Gastrocnemius medialis (tissue), 4 donors: ENCODE results near the gene NME3. TPM values are rescaled to one million over a fixed set of nuclear protein-coding genes. Genes with fewer than 3 reads are reported as not detected.

ENCODE experiments used
- ATAC-seq, 2 donors: fragments of 150-250 bp; one replicate each; pipeline ENCODE4 v1.9.1; 2016
- DNase-seq, 2 donors: peaks; one replicate each; pipeline ENCODE4 v3.0.0-alpha.2; 2019
- H3K27ac ChIP-seq, 4 donors: fragments of 200-600 bp; sonication (generic); 1 replicate in 1 of 4; 2 replicates in 3 of 4; pipeline ENCODE4 v1.5.1; 2016 to 2018; ENCODE audit warnings: mild to moderate bottlenecking in 2 of 4, moderate library complexity in 1 of 4
- H3K27me3 ChIP-seq, 3 donors: fragments of 200-600 bp; sonication (generic) in 2 of 3; 1 replicate in 1 of 3; 2 replicates in 2 of 3; pipeline versions ENCODE4 v1.5.1 to v1.6.0; 2016 to 2019; ENCODE audit warnings: mild to moderate bottlenecking in 1 of 3, moderate library complexity in 1 of 3
- H3K36me3 ChIP-seq, 2 donors: fragments of 200-600 bp; sonication (generic) in 1 of 2; one replicate each; pipeline ENCODE4 v1.5.1; 2017 to 2018
- H3K4me1 ChIP-seq, 2 donors: fragments of 200-600 bp; sonication (generic) in 1 of 2; one replicate each; pipeline ENCODE4 v1.5.1; 2016 to 2017; ENCODE audit warnings: mild to moderate bottlenecking in 2 of 2
- H3K4me3 ChIP-seq, 4 donors: fragments of 200-600 bp; sonication (generic) in 3 of 4; 1 replicate in 1 of 4; 2 replicates in 3 of 4; pipeline ENCODE4 v1.5.1; 2016 to 2019; ENCODE audit warnings: mild to moderate bottlenecking in 2 of 4
- H3K9me3 ChIP-seq, 3 donors: fragments of 200-600 bp; sonication (generic) in 2 of 3; 1 replicate in 1 of 3; 2 replicates in 2 of 3; pipeline ENCODE4 v1.5.1; 2016 to 2019
- POLR2A ChIP-seq, 2 donors: fragments of 450-650 bp; IDR thresholded peaks; one replicate each; pipeline ENCODE4 v1.6.1; 2017; ENCODE audit warnings: antibody characterized with exemption in 2 of 2, mild to moderate bottlenecking in 2 of 2, moderate library complexity in 2 of 2
- in situ Hi-C, 4 donors: fragments of 200-750 bp; cut with MboI; loops; one replicate each; pipeline versions ENCODE4 v1.15.0 to v1.8.0; 2017; ENCODE audit warnings: low sequenced_read_pairs in 4 of 4
- intact Hi-C: fragments of 100-400 bp; cut with DNase I; formaldehyde crosslinking; loops from one replicate; pipeline ENCODE4 v1.15.1; 2023; ENCODE audit warnings: low total_unique reads
- total RNA-seq, 4 donors: library from RNA; depleted of rRNA; stranded (reverse); fragments of >200 nt; gene quantifications; one replicate each; pipeline versions ENCODE4 v1.1.0 to v1.2.3, GENCODE V29; 2016
- TF ChIP-seq, protein P1 (sequence below), 5 experiments: fragments of 450-650 bp in 3 of 5; fragments of 200-600 bp in 2 of 5; sonication (generic) in 2 of 5; IDR thresholded peaks in 4 of 5; conservative IDR thresholded peaks in 1 of 5; 1 replicate in 4 of 5; 2 replicates in 1 of 5; pipeline ENCODE4 v1.5.1; 2016 to 2019; ENCODE audit warnings: antibody characterized with exemption in 5 of 5, mild to moderate bottlenecking in 3 of 5, moderate library complexity in 3 of 5

The NME3 gene
- total RNA-seq, 4 donors from 2014 or later: 18.1 to 41.4 (median 34.2) TPM

DNA sequence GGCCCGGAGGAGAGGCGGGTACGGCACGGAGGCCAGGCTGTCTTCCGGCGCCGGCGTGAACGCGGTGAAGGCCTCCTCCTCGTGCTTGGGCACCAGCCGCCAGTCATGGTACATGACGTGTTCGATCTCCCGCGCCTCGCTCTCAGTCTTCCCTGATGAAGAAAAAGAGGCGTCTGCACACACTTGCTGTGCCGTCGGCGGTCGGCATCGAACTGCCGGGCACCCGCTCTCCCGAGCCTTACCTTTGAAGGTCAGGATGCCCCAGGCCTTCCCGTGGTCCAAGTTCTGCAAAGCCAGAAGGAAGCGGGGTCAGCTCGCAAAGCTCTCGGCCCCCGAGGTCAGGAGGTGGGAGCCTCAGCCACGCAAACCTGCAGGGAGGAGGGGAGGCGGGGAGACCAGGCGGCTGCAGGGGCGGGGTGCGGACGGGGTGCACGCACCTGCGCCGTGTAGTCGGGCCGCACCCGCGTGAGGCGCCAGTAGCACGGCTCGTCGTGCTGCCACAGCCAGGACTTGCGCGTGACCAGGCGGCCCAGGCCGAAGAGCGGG is 1.1 kb upstream of the NME3 start, which contains the start of gene EME2:
Gene EME2 (plus strand): TSS at position 449 of the 546 bp plus-strand sequence. CDS start 418 bp downstream, outside the sequence.
- Histone ChIP-seq H3K27me3 (no peaks in the 10 kb centered on the region), H3K36me3 (peaks cover 0 to 29% of the 10 kb centered on the region in 2 donors), H3K9me3 (no peaks in the 10 kb centered on the region), H3K4me3 (peak within 1 kb of the TSS; percentile 70 to 99 (median 79)), H3K27ac (peak within 1 kb of the TSS; percentile 77 to 99 (median 94)), H3K4me1 (peaks cover 24 to 41% of the 10 kb centered on the region in 2 donors)
- in situ Hi-C loops: no loop called here
- ATAC-seq (peak; percentile 5 to 13), DNase-seq (no peak)
- intact Hi-C loops: loop anchor here (2.0 to 10.0 kb wide), 2 partner anchors 54 to 442 kb away; partner anchors contain the start of genes BRICD5, FAHD1, HAGH and PGP
- TF ChIP-seq, protein P1, sequence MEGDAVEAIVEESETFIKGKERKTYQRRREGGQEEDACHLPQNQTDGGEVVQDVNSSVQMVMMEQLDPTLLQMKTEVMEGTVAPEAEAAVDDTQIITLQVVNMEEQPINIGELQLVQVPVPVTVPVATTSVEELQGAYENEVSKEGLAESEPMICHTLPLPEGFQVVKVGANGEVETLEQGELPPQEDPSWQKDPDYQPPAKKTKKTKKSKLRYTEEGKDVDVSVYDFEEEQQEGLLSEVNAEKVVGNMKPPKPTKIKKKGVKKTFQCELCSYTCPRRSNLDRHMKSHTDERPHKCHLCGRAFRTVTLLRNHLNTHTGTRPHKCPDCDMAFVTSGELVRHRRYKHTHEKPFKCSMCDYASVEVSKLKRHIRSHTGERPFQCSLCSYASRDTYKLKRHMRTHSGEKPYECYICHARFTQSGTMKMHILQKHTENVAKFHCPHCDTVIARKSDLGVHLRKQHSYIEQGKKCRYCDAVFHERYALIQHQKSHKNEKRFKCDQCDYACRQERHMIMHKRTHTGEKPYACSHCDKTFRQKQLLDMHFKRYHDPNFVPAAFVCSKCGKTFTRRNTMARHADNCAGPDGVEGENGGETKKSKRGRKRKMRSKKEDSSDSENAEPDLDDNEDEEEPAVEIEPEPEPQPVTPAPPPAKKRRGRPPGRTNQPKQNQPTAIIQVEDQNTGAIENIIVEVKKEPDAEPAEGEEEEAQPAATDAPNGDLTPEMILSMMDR (IDR thresholded peaks at IDR 0.05 in 4 of 5, conservative IDR thresholded peaks at IDR 0.05 in 1 of 5): no peak
- TF ChIP-seq POLR2A (IDR thresholded peaks at IDR 0.05): no peak

DNA sequence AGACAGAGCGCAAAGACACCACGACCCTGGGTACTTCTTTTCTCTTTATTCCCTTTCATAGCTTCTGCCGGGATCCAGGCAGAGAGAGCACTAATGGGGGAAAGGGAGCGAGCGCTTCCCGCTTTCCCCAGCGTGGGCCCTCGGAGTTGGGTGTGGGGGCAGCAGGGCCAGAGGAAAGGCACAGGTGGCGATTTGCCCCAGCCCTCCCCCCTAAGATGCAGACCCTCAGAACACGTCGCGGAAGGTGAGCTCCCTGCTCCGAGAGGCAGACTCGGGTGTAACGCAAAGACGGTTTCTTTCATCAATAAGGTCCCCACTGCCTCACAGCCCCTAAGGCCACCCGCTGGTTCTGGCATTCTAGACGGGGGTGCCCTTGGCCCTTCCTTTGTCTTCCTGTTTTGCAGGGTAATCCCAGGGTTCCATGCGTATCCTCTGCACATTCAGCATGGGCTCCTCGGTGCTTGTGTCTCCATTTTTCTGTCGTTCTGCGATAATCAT is 570 bp upstream of the NME3 start:
- peaks cover 0 to 29% of the 10 kb centered on the region in 2 donors for H3K36me3 ChIP-seq
- intact Hi-C loops: loop anchor here (2.0 to 10.0 kb wide), 2 partner anchors 55 to 443 kb away; partner anchors contain the start of genes BRICD5, FAHD1, HAGH and PGP
- H3K27ac ChIP-seq: peak overlapping the region; percentile 77 to 99 (median 94)
- ATAC-seq (no peak), DNase-seq (no peak)
- peak overlapping the region; percentile 70 to 99 (median 79) for H3K4me3 ChIP-seq
- no peaks in the 10 kb centered on the region for H3K27me3 ChIP-seq
- TF ChIP-seq, protein P1 (IDR thresholded peaks at IDR 0.05 in 4 of 5, conservative IDR thresholded peaks at IDR 0.05 in 1 of 5): no peak
- TF ChIP-seq POLR2A (IDR thresholded peaks at IDR 0.05): no peak
- in situ Hi-C loops: no loop called here
- H3K4me1 ChIP-seq: peaks cover 24 to 41% of the 10 kb centered on the region in 2 donors
- H3K9me3 ChIP-seq: no peaks in the 10 kb centered on the region

DNA sequence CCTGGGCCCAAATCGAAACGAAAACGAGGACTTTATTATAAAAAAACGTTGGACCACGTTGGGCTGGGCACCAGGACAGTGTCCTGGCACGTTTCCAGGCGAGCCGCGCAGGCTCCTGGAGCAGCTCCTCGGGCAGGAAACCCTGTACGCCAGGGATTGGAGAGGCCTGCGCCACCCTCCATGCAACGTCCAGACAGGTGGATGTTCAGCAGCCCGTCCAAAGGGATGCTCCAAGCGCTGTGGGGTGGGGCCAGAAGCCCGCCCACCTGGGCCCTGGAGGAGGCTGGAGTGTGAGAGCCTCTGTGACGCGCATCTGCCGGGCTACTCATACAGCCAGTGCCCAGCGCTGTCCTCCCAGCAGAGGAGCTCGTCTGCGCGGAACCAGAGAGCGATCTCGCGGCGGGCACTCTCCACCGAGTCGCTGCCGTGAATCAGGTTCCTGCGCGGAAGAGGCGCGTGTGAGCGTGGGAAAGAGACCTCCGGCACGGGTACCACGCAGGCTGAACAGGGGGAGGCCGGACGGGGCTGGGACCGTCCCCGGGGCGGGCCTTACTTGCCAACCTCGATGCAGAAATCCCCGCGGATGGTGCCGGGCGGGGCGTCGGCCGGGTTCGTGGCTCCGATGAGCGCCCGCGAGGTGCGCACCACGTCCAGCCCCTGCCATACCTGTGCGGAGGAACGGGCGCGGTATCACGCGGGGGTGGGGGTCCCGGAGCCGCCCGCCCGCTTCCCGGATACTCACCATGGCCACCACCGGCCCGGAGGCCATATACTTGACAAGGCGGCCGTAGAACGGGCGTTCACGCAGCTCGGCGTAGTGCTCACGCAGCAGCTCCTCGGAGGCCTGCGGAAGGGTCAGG is 785 bp downstream of the NME3 start:
- peak; percentile 6 to 19 for ATAC-seq
- TF ChIP-seq, protein P1 (IDR thresholded peaks at IDR 0.05 in 4 of 5, conservative IDR thresholded peaks at IDR 0.05 in 1 of 5): no peak
- no peak for TF ChIP-seq POLR2A (IDR thresholded peaks at IDR 0.05)
- H3K36me3 ChIP-seq: peaks cover 0 to 33% of the 10 kb centered on the region in 2 donors

DNA sequence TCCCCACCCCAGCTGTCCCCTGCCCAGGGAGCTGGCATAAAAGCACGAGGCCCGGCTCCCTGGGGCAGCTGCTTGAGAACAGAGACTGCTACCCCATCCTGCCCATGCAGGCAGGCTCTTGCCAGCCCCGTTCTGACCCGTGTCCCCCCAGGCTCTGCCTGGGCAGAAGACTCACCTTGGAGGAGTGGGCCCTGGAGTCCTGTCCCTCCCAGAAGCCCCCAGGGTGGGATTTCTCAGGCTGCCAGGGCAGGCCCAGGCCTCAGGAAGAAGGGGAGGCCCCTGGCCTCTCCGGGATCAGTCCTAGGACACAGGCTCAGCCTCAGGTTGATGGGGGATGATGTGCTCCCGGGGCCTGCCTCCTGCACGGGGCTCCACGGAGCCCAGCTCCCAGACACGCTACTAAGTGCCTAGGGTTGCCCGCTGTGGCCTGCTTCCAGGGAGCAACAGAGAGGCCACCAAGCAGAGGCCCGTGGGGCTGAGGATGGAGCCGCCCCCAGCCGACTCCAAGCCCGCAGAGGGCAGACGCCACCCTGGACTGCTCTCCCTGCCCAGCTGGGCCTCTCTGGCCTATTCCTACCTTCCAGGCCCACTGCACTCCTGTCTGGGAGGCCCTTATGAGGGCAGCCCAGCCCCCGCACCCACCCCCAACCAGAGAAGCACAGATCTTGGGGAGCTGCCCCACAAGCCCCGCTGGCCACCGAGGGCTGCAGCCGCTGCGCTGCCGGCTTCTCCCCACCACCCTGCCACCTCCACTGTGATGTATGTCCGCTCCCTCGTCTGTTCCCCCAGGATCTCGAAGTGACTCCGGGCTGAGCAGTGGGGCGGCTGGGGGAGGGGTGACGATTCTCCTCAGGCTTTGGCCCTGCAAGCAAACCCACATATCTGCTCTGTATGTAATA is 1.7 kb downstream of the NME3 start:
- DNase-seq (no peak), ATAC-seq (no peak)
- Histone ChIP-seq H3K9me3 (no peaks in the 10 kb centered on the region), H3K4me3 (peak overlapping the region in 3 of 4 donors; percentile 70 to 81 (median 77)), H3K27ac (peak overlapping the region; percentile 77 to 99 (median 94)), H3K36me3 (peaks cover 0 to 39% of the 10 kb centered on the region in 2 donors), H3K27me3 (no peaks in the 10 kb centered on the region), H3K4me1 (peaks cover 24 to 37% of the 10 kb centered on the region in 2 donors)
- TF ChIP-seq, protein P1 (IDR thresholded peaks at IDR 0.05 in 4 of 5, conservative IDR thresholded peaks at IDR 0.05 in 1 of 5): no peak
- no peak for TF ChIP-seq POLR2A (IDR thresholded peaks at IDR 0.05)
- in situ Hi-C loops: no loop called here
- intact Hi-C loops: loop anchor here (10.0 kb wide), 1 partner anchor 445 kb away; the partner anchor contains the start of genes BRICD5 and PGP

More for the DNA sequence above, 785 bp downstream of the NME3 start:
- H3K9me3 ChIP-seq: no peaks in the 10 kb centered on the region
- in situ Hi-C loops (no loop called here), intact Hi-C loops (loop anchor here (10.0 kb wide), 1 partner anchor 444 kb away; the partner anchor contains the start of genes BRICD5 and PGP)
- H3K4me1 ChIP-seq: peaks cover 24 to 41% of the 10 kb centered on the region in 2 donors
- DNase-seq: peak in 1 of 2 donors; percentile 60
- H3K27me3 ChIP-seq: no peaks in the 10 kb centered on the region
- H3K4me3 ChIP-seq: peak overlapping the region; percentile 70 to 99 (median 79)
- peak overlapping the region; percentile 77 to 99 (median 94) for H3K27ac ChIP-seq
